Measurements from ENCODE around the gene PCCA. TPM values are rescaled to one million over a fixed set of nuclear protein-coding genes. Genes with fewer than 3 reads are reported as not detected.
"Not testable (repeated sequence)": the region's sequence is repeated elsewhere in the genome, so short reads cannot be mapped to it uniquely, and the experiment has no call there.

PCCA gene
- total RNA-seq, 2 donors from 2014 or later = 7.2 to 14.6 TPM

GRCh38 chr13:100083401-100083800, 5.5 kb upstream of the PCCA start:
- H3K4me1 Mint-ChIP-seq = peaks cover 10% of the 10 kb centered on the region
- H3K36me3 Mint-ChIP-seq (ENCODE audit: low read depth); H3K9me3 Mint-ChIP-seq; H3K27me3 Mint-ChIP-seq: not testable (repeated sequence)
- peak overlapping the region; percentile 71 for H3K27ac Mint-ChIP-seq
- peak; percentile 59 for ATAC-seq (replicated peaks)
- peak overlapping the region; percentile 38 for H3K4me3 Mint-ChIP-seq

- Mint-ChIP-seq H3K4me1 (peaks cover 6% of the 10 kb centered on the region), H3K9me3 (no peaks in the 10 kb centered on the region), H3K27me3 (no peaks in the 10 kb centered on the region), H3K27ac (no peak overlapping the region), H3K4me3 (peak overlapping the region; percentile 96), H3K36me3 (ENCODE audit: low read depth) (no peaks in the 10 kb centered on the region)
- no peak for ATAC-seq (replicated peaks)
Measured at GRCh38 chr13:100088273-100088643, 635 bp upstream of the PCCA start.

- H3K36me3 Mint-ChIP-seq (ENCODE audit: low read depth) = no peaks in the 10 kb centered on the region
- ATAC-seq (replicated peaks) = peak; percentile 72
- H3K27ac Mint-ChIP-seq = peak overlapping the region; percentile 86
- H3K27me3 Mint-ChIP-seq = no peaks in the 10 kb centered on the region
- H3K9me3 Mint-ChIP-seq = no peaks in the 10 kb centered on the region
- no peaks in the 10 kb centered on the region for H3K4me1 Mint-ChIP-seq
- H3K4me3 Mint-ChIP-seq = peak overlapping the region; percentile 96
Measured at GRCh38 chr13:100089465-100090032, 656 bp downstream of the PCCA start.

GRCh38 chr13:100090861-100091260, 2.0 kb downstream of the PCCA start:
- H3K27ac Mint-ChIP-seq = no peak overlapping the region
- H3K4me3 Mint-ChIP-seq = peak overlapping the region; percentile 96
- no peak for ATAC-seq (replicated peaks)
- H3K36me3 Mint-ChIP-seq (ENCODE audit: low read depth) = no peaks in the 10 kb centered on the region
- no peaks in the 10 kb centered on the region for H3K4me1 Mint-ChIP-seq
- H3K9me3 Mint-ChIP-seq = no peaks in the 10 kb centered on the region
- H3K27me3 Mint-ChIP-seq = no peaks in the 10 kb centered on the region

GRCh38 chr13:100091391-100091790, 2.5 kb downstream of the PCCA start:
- Mint-ChIP-seq H3K27me3 (no peaks in the 10 kb centered on the region), H3K9me3 (no peaks in the 10 kb centered on the region), H3K36me3 (ENCODE audit: low read depth) (no peaks in the 10 kb centered on the region), H3K4me1 (no peaks in the 10 kb centered on the region), H3K4me3 (no peak overlapping the region), H3K27ac (no peak overlapping the region)
- ATAC-seq (replicated peaks) = no peak

GRCh38 chr13:100092273-100092672, 3.4 kb downstream of the PCCA start:
- H3K36me3 Mint-ChIP-seq (ENCODE audit: low read depth); H3K27me3 Mint-ChIP-seq; H3K4me1 Mint-ChIP-seq; ATAC-seq (replicated peaks); H3K9me3 Mint-ChIP-seq; H3K4me3 Mint-ChIP-seq; H3K27ac Mint-ChIP-seq: not testable (repeated sequence)

GRCh38 chr13:100095498-100095897, 6.6 kb downstream of the PCCA start:
- no peak for ATAC-seq (replicated peaks)
- no peak overlapping the region for H3K4me3 Mint-ChIP-seq
- no peaks in the 10 kb centered on the region for H3K27me3 Mint-ChIP-seq
- H3K36me3 Mint-ChIP-seq (ENCODE audit: low read depth) = no peaks in the 10 kb centered on the region
- no peaks in the 10 kb centered on the region for H3K4me1 Mint-ChIP-seq
- H3K27ac Mint-ChIP-seq = no peak overlapping the region
- no peaks in the 10 kb centered on the region for H3K9me3 Mint-ChIP-seq

- Mint-ChIP-seq H3K36me3 (ENCODE audit: low read depth) (no peaks in the 10 kb centered on the region), H3K9me3 (no peaks in the 10 kb centered on the region), H3K27me3 (no peaks in the 10 kb centered on the region), H3K4me3 (no peak overlapping the region), H3K4me1 (no peaks in the 10 kb centered on the region), H3K27ac (no peak overlapping the region)
- ATAC-seq (replicated peaks) = no peak
Measured at GRCh38 chr13:100096526-100096925, 7.6 kb downstream of the PCCA start.

GRCh38 chr13:100097821-100098220, 8.9 kb downstream of the PCCA start:
- Mint-ChIP-seq H3K36me3 (ENCODE audit: low read depth) (no peaks in the 10 kb centered on the region), H3K9me3 (no peaks in the 10 kb centered on the region), H3K4me1 (no peaks in the 10 kb centered on the region), H3K27me3 (no peaks in the 10 kb centered on the region), H3K27ac (no peak overlapping the region), H3K4me3 (no peak overlapping the region)
- no peak for ATAC-seq (replicated peaks)

- Mint-ChIP-seq H3K9me3 (no peaks in the 10 kb centered on the region), H3K27me3 (no peaks in the 10 kb centered on the region), H3K36me3 (ENCODE audit: low read depth) (no peaks in the 10 kb centered on the region)
Measured at GRCh38 chr13:100098445-100099116, 9.7 kb downstream of the PCCA start.

GRCh38 chr13:100099117-100099445, 10.2 kb downstream of the PCCA start:
- H3K9me3 Mint-ChIP-seq; ATAC-seq (replicated peaks); H3K4me1 Mint-ChIP-seq; H3K4me3 Mint-ChIP-seq; H3K27me3 Mint-ChIP-seq; H3K36me3 Mint-ChIP-seq (ENCODE audit: low read depth); H3K27ac Mint-ChIP-seq: not testable (repeated sequence)

More at GRCh38 chr13:100098445-100099116, 9.7 kb downstream of the PCCA start:
- ATAC-seq (replicated peaks) = no peak
- H3K4me1 Mint-ChIP-seq = no peaks in the 10 kb centered on the region
- no peak overlapping the region for H3K27ac Mint-ChIP-seq
- no peak overlapping the region for H3K4me3 Mint-ChIP-seq

- no peaks in the 10 kb centered on the region for H3K27me3 Mint-ChIP-seq
- no peak overlapping the region for H3K4me3 Mint-ChIP-seq
- no peaks in the 10 kb centered on the region for H3K4me1 Mint-ChIP-seq
- H3K36me3 Mint-ChIP-seq (ENCODE audit: low read depth) = no peaks in the 10 kb centered on the region
- H3K27ac Mint-ChIP-seq = no peak overlapping the region
- no peak for ATAC-seq (replicated peaks)
- H3K9me3 Mint-ChIP-seq = no peaks in the 10 kb centered on the region
Measured at GRCh38 chr13:100100115-100100879, 11.4 kb downstream of the PCCA start.

- Mint-ChIP-seq H3K27me3 (no peaks in the 10 kb centered on the region), H3K4me3 (no peak overlapping the region)
- ATAC-seq (replicated peaks) = no peak
Measured at GRCh38 chr13:100102042-100102441, 13.1 kb downstream of the PCCA start.

GRCh38 chr13:100106005-100106404, 17.1 kb downstream of the PCCA start:
- Mint-ChIP-seq H3K27ac (no peak overlapping the region), H3K4me3 (no peak overlapping the region), H3K36me3 (ENCODE audit: low read depth) (no peaks in the 10 kb centered on the region), H3K4me1 (no peaks in the 10 kb centered on the region), H3K27me3 (no peaks in the 10 kb centered on the region), H3K9me3 (no peaks in the 10 kb centered on the region)
- ATAC-seq (replicated peaks) = no peak

More at GRCh38 chr13:100102042-100102441, 13.1 kb downstream of the PCCA start:
- Mint-ChIP-seq H3K9me3 (no peaks in the 10 kb centered on the region), H3K4me1 (no peaks in the 10 kb centered on the region), H3K36me3 (ENCODE audit: low read depth) (no peaks in the 10 kb centered on the region), H3K27ac (no peak overlapping the region)

GRCh38 chr13:100106705-100107104, 17.8 kb downstream of the PCCA start:
- no peak overlapping the region for H3K4me3 Mint-ChIP-seq
- H3K27ac Mint-ChIP-seq = no peak overlapping the region
- no peaks in the 10 kb centered on the region for H3K27me3 Mint-ChIP-seq
- no peaks in the 10 kb centered on the region for H3K9me3 Mint-ChIP-seq
- no peaks in the 10 kb centered on the region for H3K4me1 Mint-ChIP-seq
- ATAC-seq (replicated peaks) = no peak
- H3K36me3 Mint-ChIP-seq (ENCODE audit: low read depth) = no peaks in the 10 kb centered on the region
